Brain microvascular endothelial cell (primary cell): ENCODE measurements around the gene DLGAP1.
"Not testable (repeated sequence)": the region's sequence is repeated elsewhere in the genome, so short reads cannot be mapped to it uniquely, and the experiment has no call there.

Source experiments
- DNase-seq: peaks from one replicate; pipeline ENCODE4 v3.0.0-alpha.2; 2020
- H3K27ac ChIP-seq: fragments of 250-450 bp; sonication (Bioruptor Pico); 2 replicates; pipeline ENCODE4 v1.5.1; 2020; ENCODE audit warnings: mild to moderate bottlenecking, moderate library complexity
- H3K27me3 ChIP-seq: fragments of 250-450 bp; sonication (Bioruptor Pico); replicated peaks from 2 replicates; pipeline ENCODE4 v1.5.1; 2020; ENCODE audit warnings: mild to moderate bottlenecking
- H3K36me3 ChIP-seq: fragments of 250-450 bp; sonication (Bioruptor Pico); replicated peaks from 2 replicates; pipeline ENCODE4 v1.5.1; 2020; ENCODE audit warnings: mild to moderate bottlenecking
- H3K4me3 ChIP-seq: 2 replicates; pipeline ENCODE4 v1.5.1; 2011; ENCODE audit warnings: low read depth, mild to moderate bottlenecking, control low read depth, low read length, moderate library complexity
- in situ Hi-C: cut with HindIII; loops from 2 replicates; pipeline ENCODE4 v1.10.0; 2017; ENCODE audit warnings: low sequenced_read_pairs, low pct_ligation_motif_present
- TF ChIP-seq, protein P1 (sequence below): IDR thresholded peaks from 2 replicates; pipeline ENCODE4 v1.5.1; 2011; ENCODE audit warnings: low read depth, mild to moderate bottlenecking, moderate library complexity, low read length, control low read depth, inconsistent platforms; ENCODE audit errors: missing control alignments

The DLGAP1 gene

GRCh38 chr18:4308576-4308975 is 146.5 kb downstream of the DLGAP1 start:
- Histone ChIP-seq H3K27me3 (no peaks in the 10 kb centered on the region), H3K36me3 (no peaks in the 10 kb centered on the region), H3K4me3 (no peak overlapping the region), H3K27ac (no peak overlapping the region)
- TF ChIP-seq, protein P1, sequence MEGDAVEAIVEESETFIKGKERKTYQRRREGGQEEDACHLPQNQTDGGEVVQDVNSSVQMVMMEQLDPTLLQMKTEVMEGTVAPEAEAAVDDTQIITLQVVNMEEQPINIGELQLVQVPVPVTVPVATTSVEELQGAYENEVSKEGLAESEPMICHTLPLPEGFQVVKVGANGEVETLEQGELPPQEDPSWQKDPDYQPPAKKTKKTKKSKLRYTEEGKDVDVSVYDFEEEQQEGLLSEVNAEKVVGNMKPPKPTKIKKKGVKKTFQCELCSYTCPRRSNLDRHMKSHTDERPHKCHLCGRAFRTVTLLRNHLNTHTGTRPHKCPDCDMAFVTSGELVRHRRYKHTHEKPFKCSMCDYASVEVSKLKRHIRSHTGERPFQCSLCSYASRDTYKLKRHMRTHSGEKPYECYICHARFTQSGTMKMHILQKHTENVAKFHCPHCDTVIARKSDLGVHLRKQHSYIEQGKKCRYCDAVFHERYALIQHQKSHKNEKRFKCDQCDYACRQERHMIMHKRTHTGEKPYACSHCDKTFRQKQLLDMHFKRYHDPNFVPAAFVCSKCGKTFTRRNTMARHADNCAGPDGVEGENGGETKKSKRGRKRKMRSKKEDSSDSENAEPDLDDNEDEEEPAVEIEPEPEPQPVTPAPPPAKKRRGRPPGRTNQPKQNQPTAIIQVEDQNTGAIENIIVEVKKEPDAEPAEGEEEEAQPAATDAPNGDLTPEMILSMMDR: no peak
- in situ Hi-C loops: no loop called here
- no peak for DNase-seq

- TF ChIP-seq, protein P1: no peak
- in situ Hi-C loops: no loop called here
- Histone ChIP-seq H3K36me3 (no peaks in the 10 kb centered on the region), H3K27me3 (no peaks in the 10 kb centered on the region), H3K27ac (no peak overlapping the region), H3K4me3 (no peak overlapping the region)
- no peak for DNase-seq
Measured at GRCh38 chr18:4299395-4299794, 155.7 kb downstream of the DLGAP1 start.

DNA sequence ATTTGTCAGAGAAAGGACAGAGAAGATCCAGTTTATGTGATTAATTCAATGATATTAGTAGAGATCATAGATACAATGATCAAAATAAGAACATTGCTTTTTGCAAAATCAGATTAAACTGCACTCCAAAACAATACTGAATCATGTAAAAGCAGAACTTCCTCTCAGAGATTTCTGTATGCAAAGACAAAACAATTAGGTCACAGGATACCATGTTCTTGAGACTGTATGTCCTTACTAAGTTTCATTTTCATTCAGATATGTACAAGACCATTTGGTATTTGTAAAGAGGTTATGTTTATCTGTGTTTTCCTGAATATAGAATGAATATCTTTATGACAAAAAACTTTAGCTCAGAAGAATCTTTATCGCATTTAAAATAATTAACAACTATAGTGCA is 161.8 kb downstream of the DLGAP1 start:
- H3K36me3 ChIP-seq: no peaks in the 10 kb centered on the region
- H3K4me3 ChIP-seq: no peak overlapping the region
- TF ChIP-seq, protein P1: no peak
- in situ Hi-C loops: no loop called here
- no peak overlapping the region for H3K27ac ChIP-seq
- DNase-seq: no peak
- H3K27me3 ChIP-seq: no peaks in the 10 kb centered on the region

DNA sequence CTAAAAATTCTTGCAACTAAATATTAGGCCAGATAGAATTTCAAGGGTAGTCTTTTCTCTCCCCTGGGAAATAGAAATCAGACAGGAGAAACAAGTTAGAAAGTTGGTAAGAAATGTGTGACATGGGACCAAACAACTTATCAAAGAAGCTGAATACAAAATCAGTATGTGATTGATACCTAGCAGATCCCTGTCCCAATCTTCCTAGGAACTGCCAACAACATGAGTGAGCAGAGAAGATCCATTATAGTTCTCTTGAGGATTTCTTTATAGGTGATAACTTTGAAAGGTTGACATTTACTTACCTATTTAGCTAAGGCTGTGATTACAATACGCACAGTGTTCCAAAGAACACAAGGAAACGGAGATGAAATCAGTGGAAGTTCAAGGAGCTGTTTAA is 162.4 kb downstream of the DLGAP1 start:
- Histone ChIP-seq H3K4me3 (no peak overlapping the region), H3K27me3 (no peaks in the 10 kb centered on the region), H3K27ac (no peak overlapping the region), H3K36me3 (no peaks in the 10 kb centered on the region)
- in situ Hi-C loops: no loop called here
- TF ChIP-seq, protein P1: no peak
- DNase-seq: no peak

GRCh38 chr18:4287340-4287739 is 167.8 kb downstream of the DLGAP1 start:
- in situ Hi-C loops, H3K36me3 ChIP-seq, H3K27ac ChIP-seq, H3K4me3 ChIP-seq, H3K27me3 ChIP-seq, DNase-seq: not testable (repeated sequence)

DNA sequence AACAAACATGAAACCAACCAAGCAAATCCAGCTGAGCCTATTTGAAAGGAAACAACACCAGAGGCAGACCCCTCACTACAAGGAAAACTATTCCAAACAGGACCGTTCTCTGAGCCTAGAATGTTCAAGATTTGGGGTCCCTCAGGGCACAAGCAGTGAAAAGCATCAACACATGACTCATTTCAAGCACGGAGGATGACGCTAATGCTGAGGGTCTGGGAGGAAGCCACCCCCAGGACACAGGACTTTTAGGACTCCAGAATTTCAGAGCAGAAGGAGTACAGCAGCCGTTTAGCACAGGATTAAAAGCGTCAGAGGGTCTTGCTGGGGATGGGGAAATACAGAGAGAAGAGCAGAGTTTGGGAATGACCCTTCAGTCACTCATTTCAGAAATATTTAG is 168.9 kb downstream of the DLGAP1 start:
- no peak overlapping the region for H3K4me3 ChIP-seq
- H3K27me3 ChIP-seq: no peaks in the 10 kb centered on the region
- in situ Hi-C loops: no loop called here
- TF ChIP-seq, protein P1: no peak
- no peaks in the 10 kb centered on the region for H3K36me3 ChIP-seq
- no peak overlapping the region for H3K27ac ChIP-seq
- DNase-seq: no peak
